Measurements from ENCODE around the gene ARHGEF37.

GRCh38 chr5:149563466-149563865, 17.8 kb upstream of the ARHGEF37 start:
- TF ChIP-seq CTCF (conservative IDR thresholded peaks at IDR 0.05 in 1 of 2, IDR thresholded peaks at IDR 0.05 in 1 of 2; ENCODE audit: extremely low read depth in 1 of 2, insufficient read depth in 1 of 2, low read depth in 1 of 2, low read length in 2 of 2) (no peak), EZH2 (IDR thresholded peaks at IDR 0.05; ENCODE audit: borderline replicate concordance, low read length) (no peak)

Data from mammary epithelial cell (primary cell).